WERI-Rb-1 (cell line): ENCODE measurements around the gene TNF.
A peak's percentile ranks its signal among the peaks of the same experiment; 100 is the strongest.
"Not testable (repeated sequence)": the region's sequence is repeated elsewhere in the genome, so short reads cannot be mapped to it uniquely, and the experiment has no call there.

Source experiments
- DNase-seq: peaks from one replicate; pipeline ENCODE4 v3.0.0-alpha.2; 2020
- H3K27ac ChIP-seq: fragments of 250-450 bp; sonication (Bioruptor Pico); 2 replicates; pipeline ENCODE4 v1.5.1; 2020; ENCODE audit warnings: mild to moderate bottlenecking, moderate library complexity
- H3K27me3 ChIP-seq: fragments of 250-450 bp; sonication (Bioruptor Pico); 2 replicates; pipeline ENCODE4 v1.5.1; 2021; ENCODE audit warnings: mild to moderate bottlenecking, low read depth, moderate library complexity; ENCODE audit not compliant: insufficient read depth, severe bottlenecking
- H3K36me3 ChIP-seq: fragments of 250-450 bp; sonication (Bioruptor Pico); 2 replicates; pipeline ENCODE4 v1.5.1; 2020; ENCODE audit warnings: mild to moderate bottlenecking, moderate library complexity
- H3K4me3 ChIP-seq: 2 replicates; pipeline ENCODE4 v1.5.1; 2011; ENCODE audit warnings: low read depth, mild to moderate bottlenecking, control low read depth, low read length
- H3K9me3 ChIP-seq: fragments of 250-450 bp; sonication (Bioruptor Pico); 2 replicates; pipeline ENCODE4 v1.5.1; 2021; ENCODE audit warnings: mild to moderate bottlenecking, moderate library complexity; ENCODE audit not compliant: severe bottlenecking
- CTCF ChIP-seq: IDR thresholded peaks from 2 replicates; pipeline ENCODE4 v1.5.1; 2011; ENCODE audit warnings: low read depth, mild to moderate bottlenecking, control low read depth, inconsistent platforms, low read length

TNF gene

GRCh38 chr6:31586008-31586407 is 10.6 kb downstream of the TNF start, which contains the start of gene LST1:
Gene LST1, plus strand, starts transcription at chr6:31586277. Its CDS starts 1,023 bp downstream, at chr6:31587300.
- no peak within 1 kb of the TSS for H3K27ac ChIP-seq
- TF ChIP-seq CTCF = no peak

GRCh38 chr6:31586599-31587281 is 11.4 kb downstream of the TNF start:
- Histone ChIP-seq H3K36me3 (no peaks in the 10 kb centered on the region), H3K27ac (no peak overlapping the region), H3K4me3 (no peak overlapping the region), H3K27me3 (no peaks in the 10 kb centered on the region), H3K9me3 (no peaks in the 10 kb centered on the region)
- DNase-seq = no peak
- TF ChIP-seq CTCF = no peak

More at GRCh38 chr6:31586008-31586407, 10.6 kb downstream of the TNF start, which contains the start of gene LST1:
- H3K9me3 ChIP-seq = no peaks in the 10 kb centered on the region
- no peak for DNase-seq
- H3K36me3 ChIP-seq = no peaks in the 10 kb centered on the region
- H3K27me3 ChIP-seq = no peaks in the 10 kb centered on the region
- no peak within 1 kb of the TSS for H3K4me3 ChIP-seq

- Histone ChIP-seq H3K4me3 (no peak overlapping the region), H3K36me3 (no peaks in the 10 kb centered on the region), H3K27me3 (no peaks in the 10 kb centered on the region), H3K9me3 (no peaks in the 10 kb centered on the region), H3K27ac (no peak overlapping the region)
- DNase-seq = no peak
- no peak for TF ChIP-seq CTCF
These were observed 12.7 kb downstream of the TNF start for GRCh38 chr6:31587791-31588777.

- no peak overlapping the region for H3K27ac ChIP-seq
- no peaks in the 10 kb centered on the region for H3K36me3 ChIP-seq
- H3K27me3 ChIP-seq = no peaks in the 10 kb centered on the region
- no peak overlapping the region for H3K4me3 ChIP-seq
- DNase-seq = peak; percentile 48
- no peak for TF ChIP-seq CTCF
- peaks cover 2% of the 10 kb centered on the region for H3K9me3 ChIP-seq
These were observed 13.7 kb downstream of the TNF start for GRCh38 chr6:31588871-31589650.

GRCh38 chr6:31590691-31591090 is 15.3 kb downstream of the TNF start:
- H3K4me3 ChIP-seq, H3K36me3 ChIP-seq, H3K27me3 ChIP-seq, H3K27ac ChIP-seq, H3K9me3 ChIP-seq, DNase-seq: not testable (repeated sequence)
